ENCODE results near the gene SDK2.

Gene SDK2

DNA sequence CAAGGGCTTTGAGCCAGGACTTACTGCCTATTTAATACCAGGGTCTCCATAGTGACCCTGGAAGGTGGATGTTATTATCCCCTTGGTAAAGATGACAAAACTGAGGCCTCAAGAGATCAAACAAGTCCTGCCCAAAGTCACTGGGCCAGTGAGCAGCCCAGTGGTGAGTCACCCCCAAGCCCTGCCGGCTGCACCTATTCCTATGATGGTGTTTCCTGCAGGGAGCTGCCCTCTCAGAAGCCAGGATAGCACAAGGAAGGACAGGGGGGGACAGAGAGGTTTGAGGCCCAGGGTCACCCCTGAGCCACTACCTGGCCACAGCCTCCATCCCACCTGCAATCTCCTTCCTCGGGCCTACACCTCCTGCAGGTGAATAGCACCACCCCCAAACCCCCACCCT lies 90.9 kb downstream of the SDK2 start:
- DNase-seq (ENCODE audit: low read depth), result no peak

DNA sequence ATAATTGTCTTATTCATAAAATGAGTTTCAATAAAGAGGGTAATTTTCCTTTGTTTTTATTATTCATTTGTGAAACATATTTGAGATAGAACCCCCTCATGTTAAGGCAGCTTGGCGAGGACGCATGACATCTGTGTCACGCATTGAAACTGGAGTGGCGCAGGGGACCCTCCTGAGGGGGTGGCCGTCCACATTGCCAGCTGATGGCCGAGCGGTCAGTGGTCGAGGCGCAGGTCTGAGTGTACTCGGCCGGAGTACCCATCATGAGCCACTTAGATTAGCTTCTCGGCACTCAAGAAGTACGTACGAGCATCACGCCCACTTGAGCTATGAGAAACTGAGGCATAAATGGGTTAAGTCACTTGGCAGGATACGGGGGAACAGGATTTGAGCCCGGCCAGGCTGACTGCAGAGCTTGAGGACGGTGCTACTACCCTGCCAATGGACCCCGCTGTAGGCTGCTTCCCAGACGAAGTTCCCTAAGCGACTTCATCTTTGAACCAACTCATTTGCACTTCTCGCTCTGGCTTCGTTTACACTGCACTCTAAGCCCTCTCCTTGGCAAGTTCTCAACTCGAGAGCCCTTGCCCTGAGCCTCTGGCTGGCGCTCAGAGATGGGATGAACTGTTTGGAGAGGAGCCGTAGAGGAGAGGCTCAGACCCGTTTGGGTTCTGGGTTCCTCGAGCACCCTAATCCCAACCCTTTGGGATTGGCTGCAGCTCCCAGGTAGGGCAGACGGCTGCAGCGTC lies 91.8 kb downstream of the SDK2 start:
- DNase-seq (ENCODE audit: low read depth), result no peak

DNA sequence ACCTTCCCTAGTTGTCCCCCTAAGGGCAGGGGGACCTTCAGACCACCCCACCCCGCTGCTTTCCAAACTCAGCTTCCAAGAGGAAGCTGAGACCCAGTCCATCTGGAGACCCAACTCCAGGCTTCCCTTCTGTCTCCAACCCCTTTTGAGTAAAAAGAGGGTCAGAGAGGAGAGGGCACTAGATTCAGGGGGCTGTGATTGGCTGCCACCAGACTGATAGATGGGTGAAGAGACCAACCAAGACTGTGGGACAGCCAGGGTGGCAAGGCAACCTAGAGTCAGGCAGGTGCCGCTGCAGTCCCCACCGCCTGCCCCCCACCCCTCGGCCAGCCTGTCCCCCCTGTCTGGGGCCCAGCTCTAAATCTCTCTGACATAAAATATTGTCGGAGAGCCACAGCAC lies 92.5 kb downstream of the SDK2 start:
- DNase-seq (ENCODE audit: low read depth), result no peak

DNA sequence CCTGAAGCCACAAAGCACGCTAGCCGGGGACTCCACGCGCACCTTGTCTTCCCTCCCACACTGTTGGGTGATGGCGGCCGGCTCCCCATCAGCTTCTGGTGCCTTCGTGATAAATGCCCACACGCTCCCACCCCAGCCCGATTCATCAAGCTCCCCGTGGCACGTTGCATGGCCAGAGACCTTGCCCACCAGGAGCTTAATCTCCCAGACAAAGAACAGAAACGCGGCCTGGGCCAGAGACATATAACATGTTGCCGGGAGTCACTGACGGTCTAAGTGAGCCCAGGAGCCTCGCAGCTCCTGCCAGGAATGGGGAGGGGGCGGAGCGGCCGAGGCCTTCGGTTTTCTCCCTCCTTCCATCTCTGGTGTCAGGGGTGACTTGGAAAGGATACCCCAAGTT lies 93.1 kb downstream of the SDK2 start:
- no peak for DNase-seq (ENCODE audit: low read depth)

DNA sequence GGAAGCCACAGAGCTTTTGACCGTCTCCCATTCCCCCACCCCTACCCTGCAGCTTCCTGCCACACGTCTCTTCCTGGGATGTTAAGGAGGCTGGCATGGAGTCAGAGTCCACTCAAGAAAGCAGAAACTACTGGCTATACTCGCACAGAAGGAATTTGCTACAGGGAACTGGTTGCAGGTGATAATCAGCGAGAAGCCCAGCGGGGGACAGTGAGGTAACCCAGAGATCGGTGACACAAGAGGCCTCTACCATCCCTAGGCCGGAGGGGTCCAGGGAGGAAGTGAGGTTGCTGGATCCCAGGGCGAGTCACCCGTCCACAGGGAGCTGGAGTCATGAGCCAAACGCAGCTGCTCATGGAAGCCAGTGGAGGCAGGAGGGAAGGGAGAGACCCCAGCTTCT lies 93.7 kb downstream of the SDK2 start:
- no peak for DNase-seq (ENCODE audit: low read depth)

DNA sequence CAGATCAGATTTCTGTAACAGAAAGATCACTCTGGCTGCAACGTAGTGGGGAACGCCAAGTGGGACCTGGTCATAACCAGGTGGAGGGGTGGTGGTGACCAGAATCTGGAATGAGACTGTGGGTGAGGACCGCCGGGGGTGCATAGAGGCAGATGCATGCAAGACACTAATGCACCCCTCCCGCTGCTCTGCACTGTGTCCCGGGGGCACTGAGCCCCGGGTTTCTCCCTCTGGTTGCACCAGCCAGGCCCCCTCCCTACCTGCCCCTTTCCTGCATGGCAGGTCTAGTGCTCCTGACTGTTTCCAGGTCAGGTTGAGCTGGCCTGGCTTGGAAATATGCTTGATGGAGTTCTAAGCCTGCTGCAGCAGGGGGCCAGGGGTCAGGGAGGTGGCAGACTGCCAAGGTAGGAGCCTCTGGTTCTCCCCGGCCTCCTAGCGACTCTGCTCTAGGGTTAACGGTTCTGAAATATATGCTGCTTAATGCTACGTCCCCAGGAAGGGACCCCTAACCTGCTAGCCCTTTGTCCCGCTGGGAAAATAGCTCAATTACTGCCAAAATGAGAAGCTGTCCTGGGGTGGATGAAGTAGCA lies 94.3 kb downstream of the SDK2 start:
- DNase-seq (ENCODE audit: low read depth), result no peak

DNA sequence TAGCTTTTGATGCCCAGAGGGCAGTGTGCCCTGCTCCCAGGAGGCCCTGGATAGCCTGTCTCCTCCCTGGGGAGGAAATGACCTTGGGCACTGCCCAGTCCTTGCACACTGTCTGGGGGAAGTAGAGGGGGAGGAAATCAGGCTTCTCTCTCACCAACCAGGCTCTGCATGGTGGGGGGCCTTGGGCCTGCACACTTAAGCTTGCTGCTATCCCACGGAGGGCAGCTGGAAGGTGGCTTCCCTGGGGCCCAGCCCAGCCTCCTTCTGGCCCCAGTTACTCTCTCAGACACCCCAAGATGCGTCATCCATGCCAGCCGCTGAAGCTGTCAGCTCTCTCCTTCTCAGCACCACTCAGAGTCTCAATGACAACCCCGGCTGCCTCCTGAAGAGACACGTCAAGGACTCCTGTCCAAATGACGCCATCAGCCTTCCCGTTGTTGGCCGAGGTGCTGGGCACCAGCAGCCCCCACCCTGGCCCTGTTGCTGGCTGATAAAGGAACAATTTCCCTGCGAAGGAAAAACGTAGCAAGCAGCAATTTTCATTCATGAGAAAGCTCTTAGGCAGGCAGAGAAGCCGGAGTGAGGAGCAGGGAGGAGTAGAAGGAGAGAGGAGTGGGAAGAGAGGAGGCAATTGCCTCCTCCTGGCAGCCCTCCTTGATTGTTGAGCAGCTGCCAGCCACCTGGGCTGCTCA lies 95.5 kb downstream of the SDK2 start:
- DNase-seq (ENCODE audit: low read depth), result no peak

DNA sequence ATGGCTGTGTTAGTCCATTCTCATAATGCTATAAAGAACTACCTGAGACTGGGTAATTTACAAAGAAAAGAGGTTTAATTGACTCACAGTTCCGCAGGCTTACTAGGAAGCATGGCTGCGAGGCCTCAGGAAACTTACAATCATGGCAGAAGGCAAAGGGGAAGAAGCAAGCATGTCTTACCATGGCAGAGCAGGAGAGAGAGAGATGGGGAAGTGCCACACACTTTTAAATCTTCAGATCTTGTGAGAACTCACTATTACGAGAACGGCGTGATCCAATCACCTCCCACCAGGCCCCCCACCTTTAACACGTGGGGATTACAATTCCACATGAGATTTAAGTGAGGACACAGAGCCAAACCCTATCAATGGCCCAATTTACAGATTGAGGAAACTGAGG lies 96.5 kb downstream of the SDK2 start:
- DNase-seq (ENCODE audit: low read depth), result no peak

DNA sequence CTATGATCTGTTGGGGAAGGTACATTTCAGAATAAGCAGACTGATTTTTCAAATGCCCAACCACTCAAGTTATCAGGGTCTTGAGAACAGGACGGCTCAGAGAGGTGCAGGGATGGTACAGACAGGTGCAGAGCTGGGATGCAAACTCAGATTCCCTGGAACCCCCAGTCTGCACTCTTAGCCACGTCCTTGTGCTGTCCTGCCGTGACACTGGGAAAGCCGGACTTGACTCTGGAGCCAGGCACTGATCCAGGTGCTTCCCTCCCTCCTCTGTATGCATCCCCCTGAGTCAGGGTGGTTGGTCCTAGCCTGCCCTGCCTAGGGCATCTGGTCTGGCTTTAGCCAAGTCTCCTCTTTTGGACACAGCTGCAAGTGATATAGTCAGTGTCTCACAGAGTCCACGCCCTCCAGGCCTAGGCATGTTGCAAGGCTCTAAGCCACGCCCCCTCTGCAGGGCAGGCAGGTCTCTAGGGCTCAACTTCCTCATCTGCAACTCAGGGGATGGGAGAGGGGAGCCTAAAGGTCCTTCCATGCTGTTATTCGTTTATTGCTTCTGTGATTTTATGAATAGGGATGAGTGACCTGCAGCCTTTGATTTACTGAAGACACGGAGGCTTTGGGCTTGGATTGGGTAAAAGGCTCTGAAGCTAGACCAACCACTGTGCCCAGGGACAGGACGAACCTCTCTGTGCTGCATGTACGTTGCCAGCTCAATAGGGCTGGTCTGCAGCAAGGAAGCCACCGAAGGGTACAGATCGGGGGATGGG lies 97.3 kb downstream of the SDK2 start:
- peak; percentile 2 for DNase-seq (ENCODE audit: low read depth)

DNA sequence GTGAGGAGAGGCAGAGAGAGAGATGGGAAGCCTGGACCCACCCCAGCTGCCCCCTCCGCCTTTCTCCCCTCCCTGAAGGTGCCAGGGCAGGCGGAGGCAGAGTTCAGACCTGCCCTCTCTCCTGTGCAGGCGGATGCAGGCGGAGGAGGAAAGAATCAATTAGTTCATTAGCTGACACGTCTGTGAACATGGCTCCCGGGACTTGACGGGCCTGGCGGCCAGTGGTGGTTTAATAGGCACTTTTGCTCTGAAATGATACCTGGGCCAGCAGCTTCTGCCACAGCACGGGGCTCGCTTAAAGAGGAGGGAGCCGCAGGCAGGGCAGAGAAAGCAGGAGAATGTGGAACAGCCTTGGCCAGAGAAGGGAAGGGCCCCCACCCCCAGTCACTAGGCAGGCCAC lies 98.1 kb downstream of the SDK2 start:
- DNase-seq (ENCODE audit: low read depth), result no peak

DNA sequence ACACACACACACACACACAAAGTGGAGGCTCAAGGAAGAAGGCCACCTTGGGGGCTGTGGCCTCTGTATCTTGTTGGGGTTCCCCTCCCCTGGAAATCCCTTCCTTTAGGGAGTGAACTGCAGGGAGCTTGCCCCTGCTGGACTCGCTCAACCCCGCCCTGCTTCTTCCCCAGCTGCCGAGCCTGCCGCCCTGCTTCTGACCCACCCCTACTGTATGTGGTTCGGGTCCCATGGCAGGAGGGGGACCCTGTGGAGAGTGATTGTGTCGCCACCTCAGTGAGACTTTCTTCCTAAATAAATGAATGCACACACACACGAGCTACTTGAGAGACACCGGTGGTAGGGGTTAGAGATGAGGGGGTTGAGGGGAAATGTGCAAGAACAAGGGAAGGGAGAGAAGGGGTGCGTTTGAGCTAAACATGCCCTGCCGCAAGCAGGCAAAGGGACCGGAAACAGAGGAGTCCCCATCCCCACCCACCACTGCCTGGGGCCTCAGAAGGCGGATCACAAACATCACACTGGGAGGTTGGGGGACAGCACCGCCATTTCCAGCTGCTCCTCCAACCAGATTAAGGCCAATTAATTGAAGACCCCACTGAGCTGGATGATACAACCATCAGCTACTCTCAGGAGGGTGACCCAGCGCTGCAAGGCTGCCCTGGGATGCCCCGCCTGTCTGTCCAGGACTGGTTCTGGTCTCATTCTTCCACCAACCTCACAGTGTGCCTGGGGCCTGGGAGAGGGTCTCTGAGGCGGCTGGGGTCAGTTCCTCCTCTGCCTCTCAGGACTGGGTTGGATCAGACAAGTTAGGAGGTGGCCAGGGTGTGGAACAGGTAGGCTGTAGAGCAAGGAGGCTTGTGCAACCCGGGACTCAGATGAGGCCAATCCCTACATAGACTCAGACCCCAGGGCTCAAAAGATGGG lies 98.9 kb downstream of the SDK2 start:
- DNase-seq (ENCODE audit: low read depth), result no peak

DNA sequence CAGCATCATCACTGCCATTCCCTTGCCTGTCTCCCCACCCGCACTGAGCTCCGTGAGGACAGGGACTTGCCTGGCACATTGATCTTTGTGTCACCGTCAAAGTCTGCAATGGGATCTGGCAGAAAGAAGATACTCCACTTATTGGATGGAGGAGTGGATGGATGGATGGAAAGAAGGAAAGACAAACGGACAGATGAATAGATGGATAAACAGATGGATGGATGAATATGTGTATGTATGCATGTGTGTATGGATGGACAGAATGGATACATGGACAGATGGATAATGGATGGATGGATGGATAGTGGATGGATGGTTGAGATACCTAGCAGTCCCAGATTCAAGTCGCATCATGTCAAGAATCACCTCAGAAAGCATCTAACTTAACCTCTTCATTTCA lies 99.9 kb downstream of the SDK2 start:
- no peak for DNase-seq (ENCODE audit: low read depth)

DNA sequence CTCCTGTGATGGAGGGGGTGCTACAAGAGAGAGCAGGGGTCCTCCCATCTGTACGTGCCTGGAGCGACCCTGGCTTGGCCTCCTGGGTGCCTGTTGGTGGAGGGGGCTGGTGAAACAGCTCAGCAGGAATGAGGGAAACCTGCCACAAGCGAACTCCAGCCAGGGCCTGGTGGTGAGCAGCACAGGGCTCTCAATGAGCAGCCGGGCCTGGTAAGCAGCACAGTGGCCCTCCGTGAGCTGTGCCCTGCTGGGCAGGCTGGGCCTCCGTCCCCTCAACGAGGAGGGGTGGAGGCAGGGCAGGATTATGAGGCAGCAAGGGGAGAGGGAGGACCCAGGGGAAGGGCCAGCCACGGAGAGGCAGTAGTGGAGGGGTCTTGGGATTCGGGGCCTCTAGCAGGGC lies 101.9 kb downstream of the SDK2 start:
- no peak for DNase-seq (ENCODE audit: low read depth)

DNA sequence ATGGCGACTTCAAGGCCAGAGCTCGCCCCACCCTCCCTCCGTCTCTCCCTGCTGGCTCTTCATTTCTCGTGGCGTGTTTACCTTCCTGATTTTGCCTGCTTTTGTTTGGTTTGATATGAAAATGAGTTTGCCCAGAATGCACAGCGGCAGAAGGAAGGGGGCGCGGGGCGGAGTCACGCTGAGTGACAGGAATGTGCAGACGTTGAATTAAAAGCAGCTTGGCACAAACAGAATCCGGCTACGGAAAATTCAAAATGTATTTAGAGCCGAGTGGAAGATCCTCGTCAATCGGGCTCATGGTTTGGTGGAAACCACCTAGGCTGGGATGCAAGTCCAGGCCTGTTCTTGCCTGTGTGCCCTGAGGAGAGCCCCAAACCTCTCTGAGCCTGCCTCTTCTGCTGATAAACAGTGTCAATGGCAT lies 102.7 kb downstream of the SDK2 start:
- DNase-seq (ENCODE audit: low read depth), result no peak

DNA sequence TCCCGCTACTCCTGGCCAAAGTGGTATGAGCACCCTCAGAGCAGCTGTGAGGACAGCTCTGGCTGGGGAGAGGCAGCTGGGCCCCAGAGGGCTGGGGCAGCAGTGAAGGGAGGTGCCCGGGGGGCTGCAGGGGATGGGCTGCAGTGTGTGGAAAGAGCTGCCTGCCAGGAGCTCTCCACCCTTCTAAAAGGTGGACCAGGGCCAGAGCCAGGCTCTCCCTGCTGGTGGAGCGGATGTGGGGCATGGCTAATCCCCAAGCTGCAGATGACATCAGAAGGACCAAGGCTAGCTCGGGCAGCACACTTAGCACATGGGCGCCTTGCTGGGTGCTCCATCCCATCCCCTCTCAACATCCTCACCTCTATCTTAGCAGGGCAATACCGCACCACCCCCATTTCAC lies 103.1 kb downstream of the SDK2 start:
- no peak for DNase-seq (ENCODE audit: low read depth)

DNA sequence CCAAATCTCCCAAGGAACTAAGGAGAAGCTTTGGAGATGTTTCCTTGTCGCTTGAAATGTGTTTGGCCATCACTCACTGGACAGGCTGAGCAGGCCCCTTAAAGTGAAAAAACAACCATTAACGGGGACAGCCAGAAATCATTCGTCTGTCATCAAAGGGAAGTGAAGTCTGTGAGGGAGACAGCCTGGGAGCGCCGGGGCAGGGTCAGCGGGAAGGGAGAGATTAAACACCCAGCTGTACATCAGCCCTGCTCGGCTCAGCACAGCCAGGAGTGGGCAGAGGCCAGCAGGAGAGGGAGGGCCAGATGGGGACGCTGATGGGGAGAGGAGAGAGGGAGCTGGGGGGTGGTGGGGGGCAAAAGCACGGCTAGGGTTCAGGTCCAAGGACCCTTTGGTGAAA lies 105.1 kb downstream of the SDK2 start:
- DNase-seq (ENCODE audit: low read depth), result no peak

DNA sequence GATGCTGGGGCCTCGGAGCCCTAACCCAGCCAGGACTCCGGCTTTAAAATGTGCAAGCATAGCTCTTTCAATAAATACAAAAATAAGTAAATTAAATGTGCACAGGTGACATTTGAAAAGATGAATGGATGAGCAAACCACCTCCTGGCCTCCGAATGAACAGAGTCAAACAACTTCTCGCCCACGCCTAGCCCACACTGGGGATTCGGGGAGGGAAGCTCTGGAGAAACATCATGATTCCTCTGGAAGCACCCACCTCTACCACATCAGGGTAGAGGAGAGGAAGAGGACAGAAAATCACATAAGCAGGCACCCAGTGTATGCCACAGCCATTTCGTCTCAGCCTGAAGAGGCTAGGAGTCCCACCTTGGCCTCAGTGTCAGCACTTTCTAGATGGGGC lies 105.8 kb downstream of the SDK2 start:
- no peak for DNase-seq (ENCODE audit: low read depth)

DNA sequence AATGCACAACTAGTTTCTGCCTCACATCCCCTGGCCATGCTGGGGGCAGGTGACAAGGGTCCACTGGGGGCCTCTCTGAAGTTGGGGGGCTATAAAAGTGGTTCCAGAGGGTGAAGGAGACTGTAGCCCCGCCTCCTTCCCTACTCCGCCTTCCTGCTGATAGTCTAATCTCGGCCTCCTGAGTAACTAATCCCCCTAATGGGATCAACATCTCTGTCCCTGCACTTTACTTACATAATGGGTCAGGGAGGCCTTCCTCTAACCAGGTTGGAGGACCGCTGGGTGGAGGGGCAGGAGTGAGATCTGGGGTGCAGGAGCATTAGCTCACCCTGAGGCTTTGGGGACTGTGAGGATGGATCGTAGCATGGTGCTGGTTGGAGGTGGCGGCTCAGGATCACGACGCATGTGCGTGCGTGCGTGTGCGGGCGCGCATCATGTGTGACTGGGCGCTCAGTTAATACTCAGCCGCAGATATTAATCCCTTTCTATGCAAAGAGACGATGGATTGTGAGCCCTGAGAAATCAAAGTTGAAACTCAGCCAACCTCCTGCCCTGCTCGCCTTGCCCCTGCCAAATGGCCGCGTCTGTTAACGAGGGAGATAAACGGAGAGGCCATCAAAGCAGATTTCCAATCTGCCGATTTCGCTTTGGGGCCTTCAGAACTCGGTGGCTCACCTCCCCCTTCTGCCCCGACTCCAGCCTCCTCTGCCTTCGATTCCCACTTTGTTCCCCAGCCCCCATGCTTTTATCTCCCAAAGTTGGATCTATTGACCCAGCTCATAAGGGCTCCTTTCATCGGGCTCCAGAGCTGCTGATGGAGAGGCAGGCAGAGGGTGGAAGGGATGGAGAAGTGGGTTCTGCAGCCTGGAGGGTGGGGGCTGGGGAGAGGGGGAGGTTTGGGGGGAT lies 107.3 kb downstream of the SDK2 start:
- no peak for DNase-seq (ENCODE audit: low read depth)

DNA sequence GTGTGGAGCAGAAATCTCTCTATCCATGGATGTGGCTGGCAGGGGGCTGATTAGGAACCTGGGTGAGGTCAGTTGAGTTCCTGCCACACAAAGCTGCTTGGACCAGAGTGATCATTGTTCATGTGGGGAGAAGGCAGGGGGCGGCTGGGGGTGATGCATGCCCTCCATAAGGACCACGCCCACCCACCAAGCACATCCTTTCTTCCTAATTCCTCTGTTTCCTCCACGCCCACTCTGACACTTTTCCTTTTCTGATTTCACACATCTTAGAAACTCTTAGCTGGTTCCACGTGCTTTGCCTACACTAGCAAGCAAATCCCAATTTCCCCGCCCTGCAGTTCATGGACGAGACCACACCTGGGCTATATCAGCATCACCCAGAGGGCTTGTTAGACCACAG lies 108.5 kb downstream of the SDK2 start:
- no peak for DNase-seq (ENCODE audit: low read depth)

DNA sequence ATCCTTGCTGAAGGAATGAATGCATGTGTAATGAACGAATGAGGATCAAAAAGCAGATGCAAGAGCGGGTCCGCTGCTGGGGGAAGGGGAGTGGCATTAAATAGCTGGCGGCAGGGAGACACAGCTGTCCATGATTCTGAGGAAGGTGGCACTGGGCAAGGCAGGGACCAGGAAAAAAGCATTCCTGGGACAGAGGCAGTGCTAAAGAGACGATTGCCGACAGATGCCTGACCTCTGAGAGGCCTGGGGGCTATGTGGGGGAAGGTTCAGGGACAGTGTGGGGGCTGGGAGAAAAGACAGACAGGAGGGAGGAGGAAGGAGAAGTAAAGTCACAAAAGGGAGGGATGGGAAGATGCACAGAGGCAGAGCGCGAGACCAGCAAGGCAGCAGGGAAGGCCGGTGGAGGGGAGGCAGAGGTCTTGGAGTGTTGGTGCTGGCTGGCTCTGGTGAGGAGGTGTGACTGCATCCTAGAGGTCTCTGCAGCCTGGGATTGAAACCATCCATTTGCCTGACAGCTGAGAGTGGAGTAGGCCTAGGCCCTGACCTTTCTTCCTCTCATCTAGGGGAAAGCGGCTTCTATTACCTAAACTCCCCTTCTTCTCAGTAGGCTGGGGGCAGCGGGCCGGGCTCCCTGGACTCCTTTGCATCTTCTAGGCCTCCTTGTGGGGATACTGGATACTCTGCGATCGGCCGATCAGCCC lies 109.9 kb downstream of the SDK2 start:
- no peak for DNase-seq (ENCODE audit: low read depth)

All from EH (cell line).